Activated T-helper 17 cell treated with anti-CD3 and anti-CD28 coated beads, Interleukin-2, amount 50 U/mL, for 72 hours (primary cell): Measurements from ENCODE around the gene ETFA. TPM values are rescaled to one million over a fixed set of nuclear protein-coding genes. Genes with fewer than 3 reads are reported as not detected.
A peak's percentile ranks its signal among the peaks of the same experiment; 100 is the strongest.

Source experiments
- ATAC-seq: fragments of 150-1000 bp; cut with Tn5 transposase; replicated peaks from 2 replicates; pipeline ENCODE4 v1.10.0; 2021; ENCODE audit warnings: mild to moderate bottlenecking, moderate library complexity
- H3K27ac Mint-ChIP-seq: one replicate; pipeline ENCODE4 v1.8.0; 2022; ENCODE audit warnings: mixed read lengths
- H3K27me3 Mint-ChIP-seq: one replicate; pipeline ENCODE4 v1.8.0; 2022; ENCODE audit warnings: mixed read lengths
- H3K36me3 Mint-ChIP-seq: one replicate; pipeline ENCODE4 v1.8.0; 2022; ENCODE audit warnings: low read depth, mild to moderate bottlenecking, mixed read lengths
- H3K4me1 Mint-ChIP-seq: one replicate; pipeline ENCODE4 v1.8.0; 2022; ENCODE audit warnings: mixed read lengths
- H3K4me3 Mint-ChIP-seq: one replicate; pipeline ENCODE4 v1.8.0; 2022; ENCODE audit warnings: mild to moderate bottlenecking, mixed read lengths
- H3K9me3 Mint-ChIP-seq: one replicate; pipeline ENCODE4 v1.8.0; 2022; ENCODE audit warnings: mixed read lengths
- total RNA-seq, 2 donors: library from RNA; stranded (reverse); gene quantifications; one replicate each; pipeline ENCODE4 v1.2.3, GENCODE V29; 2022

ETFA gene
- total RNA-seq, 2 donors from 2014 or later, result 113 to 185 TPM

- no peak overlapping the region for H3K27ac Mint-ChIP-seq
- ATAC-seq, result no peak
- H3K27me3 Mint-ChIP-seq, result no peaks in the 10 kb centered on the region
- no peak overlapping the region for H3K4me3 Mint-ChIP-seq
- H3K9me3 Mint-ChIP-seq, result no peaks in the 10 kb centered on the region
- peaks cover 22% of the 10 kb centered on the region for H3K36me3 Mint-ChIP-seq
- no peaks in the 10 kb centered on the region for H3K4me1 Mint-ChIP-seq
Observed at GRCh38 chr15:76252249-76252648, 59.0 kb downstream of the ETFA start.

- Mint-ChIP-seq H3K27me3 (no peaks in the 10 kb centered on the region), H3K36me3 (peaks cover 22% of the 10 kb centered on the region), H3K4me3 (no peak overlapping the region), H3K9me3 (no peaks in the 10 kb centered on the region), H3K4me1 (no peaks in the 10 kb centered on the region), H3K27ac (no peak overlapping the region)
- ATAC-seq, result no peak
Observed at GRCh38 chr15:76251717-76252116, 59.6 kb downstream of the ETFA start.

- no peak for ATAC-seq
- peaks cover 28% of the 10 kb centered on the region for H3K36me3 Mint-ChIP-seq
- no peaks in the 10 kb centered on the region for H3K9me3 Mint-ChIP-seq
- H3K4me3 Mint-ChIP-seq, result no peak overlapping the region
- H3K27me3 Mint-ChIP-seq, result no peaks in the 10 kb centered on the region
- H3K27ac Mint-ChIP-seq, result no peak overlapping the region
- no peaks in the 10 kb centered on the region for H3K4me1 Mint-ChIP-seq
Observed at GRCh38 chr15:76245072-76245610, 66.1 kb downstream of the ETFA start.

- Mint-ChIP-seq H3K27ac (no peak overlapping the region), H3K4me1 (no peaks in the 10 kb centered on the region), H3K36me3 (peaks cover 12% of the 10 kb centered on the region), H3K9me3 (no peaks in the 10 kb centered on the region), H3K4me3 (no peak overlapping the region), H3K27me3 (no peaks in the 10 kb centered on the region)
- no peak for ATAC-seq
Observed at GRCh38 chr15:76239786-76240185, 71.5 kb downstream of the ETFA start.

- no peak for ATAC-seq
- Mint-ChIP-seq H3K27me3 (no peaks in the 10 kb centered on the region), H3K9me3 (no peaks in the 10 kb centered on the region), H3K4me3 (no peak overlapping the region), H3K27ac (no peak overlapping the region), H3K4me1 (no peaks in the 10 kb centered on the region), H3K36me3 (peaks cover 12% of the 10 kb centered on the region)
Observed at GRCh38 chr15:76236350-76236749, 74.9 kb downstream of the ETFA start.

- Mint-ChIP-seq H3K27me3 (no peaks in the 10 kb centered on the region), H3K36me3 (peaks cover 22% of the 10 kb centered on the region), H3K27ac (no peak overlapping the region), H3K9me3 (no peaks in the 10 kb centered on the region), H3K4me3 (no peak overlapping the region), H3K4me1 (no peaks in the 10 kb centered on the region)
- peak; percentile 57 for ATAC-seq
Observed at GRCh38 chr15:76235186-76235826, 76.0 kb downstream of the ETFA start.

- Mint-ChIP-seq H3K4me3 (no peak overlapping the region), H3K9me3 (no peaks in the 10 kb centered on the region), H3K36me3 (peaks cover 28% of the 10 kb centered on the region), H3K27me3 (no peaks in the 10 kb centered on the region), H3K4me1 (no peaks in the 10 kb centered on the region), H3K27ac (no peak overlapping the region)
- no peak for ATAC-seq
Observed at GRCh38 chr15:76234337-76234889, 76.9 kb downstream of the ETFA start.

GRCh38 chr15:76233921-76234320 lies 77.3 kb downstream of the ETFA start:
- Mint-ChIP-seq H3K4me1 (no peaks in the 10 kb centered on the region), H3K36me3 (peaks cover 30% of the 10 kb centered on the region), H3K4me3 (no peak overlapping the region), H3K27ac (no peak overlapping the region), H3K27me3 (no peaks in the 10 kb centered on the region), H3K9me3 (no peaks in the 10 kb centered on the region)
- no peak for ATAC-seq

- ATAC-seq, result no peak
- Mint-ChIP-seq H3K9me3 (no peaks in the 10 kb centered on the region), H3K36me3 (peaks cover 50% of the 10 kb centered on the region), H3K4me1 (no peaks in the 10 kb centered on the region), H3K27me3 (no peaks in the 10 kb centered on the region), H3K27ac (no peak overlapping the region), H3K4me3 (no peak overlapping the region)
Observed at GRCh38 chr15:76229266-76229665, 82.0 kb downstream of the ETFA start.

GRCh38 chr15:76223521-76223920 lies 87.7 kb downstream of the ETFA start:
- H3K4me3 Mint-ChIP-seq, result no peak overlapping the region
- no peak for ATAC-seq
- H3K4me1 Mint-ChIP-seq, result no peaks in the 10 kb centered on the region
- peaks cover 54% of the 10 kb centered on the region for H3K36me3 Mint-ChIP-seq
- H3K27ac Mint-ChIP-seq, result no peak overlapping the region
- H3K9me3 Mint-ChIP-seq, result no peaks in the 10 kb centered on the region
- no peaks in the 10 kb centered on the region for H3K27me3 Mint-ChIP-seq

- H3K27me3 Mint-ChIP-seq, result no peaks in the 10 kb centered on the region
- no peaks in the 10 kb centered on the region for H3K9me3 Mint-ChIP-seq
- peaks cover 2% of the 10 kb centered on the region for H3K4me1 Mint-ChIP-seq
- H3K36me3 Mint-ChIP-seq, result peaks cover 61% of the 10 kb centered on the region
- no peak overlapping the region for H3K4me3 Mint-ChIP-seq
- no peak for ATAC-seq
- H3K27ac Mint-ChIP-seq, result no peak overlapping the region
Observed at GRCh38 chr15:76222159-76222558, 89.1 kb downstream of the ETFA start.

- peaks cover 4% of the 10 kb centered on the region for H3K4me1 Mint-ChIP-seq
- no peak overlapping the region for H3K4me3 Mint-ChIP-seq
- no peak for ATAC-seq
- no peaks in the 10 kb centered on the region for H3K27me3 Mint-ChIP-seq
- H3K36me3 Mint-ChIP-seq, result peaks cover 70% of the 10 kb centered on the region
- H3K27ac Mint-ChIP-seq, result no peak overlapping the region
- no peaks in the 10 kb centered on the region for H3K9me3 Mint-ChIP-seq
Observed at GRCh38 chr15:76221085-76221767, 90.0 kb downstream of the ETFA start.

GRCh38 chr15:76217882-76218217 lies 93.4 kb downstream of the ETFA start:
- peaks cover 4% of the 10 kb centered on the region for H3K4me1 Mint-ChIP-seq
- no peak overlapping the region for H3K4me3 Mint-ChIP-seq
- no peaks in the 10 kb centered on the region for H3K27me3 Mint-ChIP-seq
- no peak overlapping the region for H3K27ac Mint-ChIP-seq
- H3K9me3 Mint-ChIP-seq, result no peaks in the 10 kb centered on the region
- ATAC-seq, result no peak
- H3K36me3 Mint-ChIP-seq, result peaks cover 57% of the 10 kb centered on the region

- no peaks in the 10 kb centered on the region for H3K9me3 Mint-ChIP-seq
- H3K27ac Mint-ChIP-seq, result no peak overlapping the region
- H3K36me3 Mint-ChIP-seq, result peaks cover 55% of the 10 kb centered on the region
- no peak overlapping the region for H3K4me3 Mint-ChIP-seq
- H3K4me1 Mint-ChIP-seq, result peaks cover 4% of the 10 kb centered on the region
- H3K27me3 Mint-ChIP-seq, result no peaks in the 10 kb centered on the region
- no peak for ATAC-seq
Observed at GRCh38 chr15:76217029-76217881, 94.0 kb downstream of the ETFA start.
